Hematopoietic multipotent progenitor cell treated with erythropoietin and hydrocortisone succinate and interleukin-3 and kit ligand, for 4 days (in vitro differentiated cells): ENCODE results near the gene BTBD9.
A peak's percentile ranks its signal among the peaks of the same experiment; 100 is the strongest.

Experiments used
- DNase-seq: peaks from one replicate; pipeline ENCODE4 v3.0.0-alpha.2; 2015

Gene BTBD9

DNA sequence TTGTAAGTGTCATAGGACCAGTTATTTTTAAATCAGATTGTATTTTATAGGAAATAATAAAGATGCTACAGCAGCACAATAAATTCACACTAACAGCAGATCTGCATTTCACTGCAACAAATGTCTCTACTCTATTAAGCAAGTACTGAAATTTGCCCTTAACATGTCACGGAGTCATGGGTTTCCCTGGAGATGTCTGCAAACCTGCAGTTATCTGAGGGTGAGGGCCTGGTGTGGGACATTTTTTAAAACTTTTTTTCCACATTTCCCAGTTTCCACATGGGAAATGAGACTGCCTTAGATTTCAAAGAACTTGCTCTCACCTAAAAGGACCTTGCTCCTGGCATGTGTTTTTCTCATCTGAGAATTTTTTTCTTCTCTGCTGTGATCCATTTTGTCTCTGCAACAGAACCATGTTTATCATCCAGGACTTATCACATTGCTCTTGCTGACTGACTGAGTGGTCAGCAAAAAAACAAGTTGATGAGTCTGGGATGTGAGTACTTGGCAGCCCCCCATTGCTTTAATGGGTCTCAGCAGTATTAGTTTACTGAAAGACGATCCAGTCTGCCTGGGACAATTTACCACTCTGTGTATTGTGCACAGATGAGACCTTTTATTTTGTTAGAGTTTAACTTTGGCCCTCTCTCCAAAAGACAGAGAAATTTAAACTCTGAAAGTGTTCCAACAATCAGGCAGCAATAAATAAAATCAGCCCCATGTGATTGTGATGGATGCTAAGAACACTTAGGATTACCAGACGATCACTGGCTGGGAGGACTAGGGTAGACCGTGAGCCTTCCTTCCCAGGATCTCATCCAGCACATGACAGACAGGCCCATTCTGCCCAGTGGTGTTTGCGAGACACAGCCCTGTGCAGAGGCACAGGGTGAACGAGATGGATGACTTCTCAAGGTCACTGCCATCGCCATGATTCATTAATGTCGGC lies 268.8 kb downstream of the BTBD9 start:
- no peak for DNase-seq

DNA sequence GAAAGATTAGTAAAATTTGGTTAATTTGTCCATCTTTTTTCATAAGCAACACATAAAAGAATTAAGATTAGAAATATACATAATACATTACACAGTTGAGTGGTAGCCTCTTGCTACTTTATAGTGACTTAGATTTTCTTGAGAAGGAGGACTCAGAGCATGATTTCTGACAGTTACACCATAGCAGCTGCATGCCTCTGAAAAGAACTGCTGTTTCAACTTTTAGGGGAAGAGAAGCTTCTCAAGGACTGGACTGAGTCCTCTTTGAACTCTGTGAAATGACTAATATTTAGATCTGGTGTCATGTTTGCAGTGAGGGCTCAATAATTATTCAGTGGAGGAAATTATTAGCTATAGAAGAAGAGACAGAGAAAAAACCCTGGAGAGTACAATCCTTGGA lies 272.5 kb downstream of the BTBD9 start:
- no peak for DNase-seq

DNA sequence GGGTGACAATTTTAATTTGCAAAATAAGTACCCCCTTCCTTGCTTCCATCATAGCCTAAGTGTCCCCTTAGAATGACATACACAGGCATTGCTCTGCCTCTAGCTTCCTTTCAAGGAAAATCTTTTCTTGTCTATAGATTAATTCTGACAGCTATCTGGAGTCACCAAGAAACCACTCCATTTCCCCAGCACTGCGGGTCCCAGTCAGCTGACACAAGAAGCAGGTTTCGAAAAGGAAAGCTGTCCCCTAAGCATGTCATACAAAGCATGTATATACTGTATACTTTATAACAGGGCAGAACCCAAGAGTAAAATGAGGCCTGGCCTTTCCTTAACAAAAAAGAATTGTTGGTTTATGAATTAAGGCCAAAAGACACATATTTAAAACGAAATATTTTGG lies 273.5 kb downstream of the BTBD9 start:
- DNase-seq: no peak

DNA sequence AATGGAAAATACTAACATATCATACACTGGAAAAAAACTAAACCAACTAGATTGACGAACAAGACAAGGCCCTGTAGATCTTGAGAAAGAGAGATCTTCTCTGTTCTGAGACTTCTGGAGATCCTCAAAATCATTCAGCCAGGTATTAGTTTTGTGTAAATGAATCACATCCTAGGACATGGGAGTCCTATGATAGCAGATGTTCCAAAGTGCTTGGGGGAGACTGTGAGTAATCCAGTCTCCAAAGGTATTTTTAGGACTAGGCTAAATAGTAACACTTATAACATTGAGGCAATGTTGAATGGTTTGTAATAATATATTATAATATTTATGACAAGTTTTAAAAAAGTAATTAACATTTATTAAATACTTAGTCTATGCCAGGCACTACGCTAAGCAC lies 275.0 kb downstream of the BTBD9 start:
- DNase-seq: no peak

DNA sequence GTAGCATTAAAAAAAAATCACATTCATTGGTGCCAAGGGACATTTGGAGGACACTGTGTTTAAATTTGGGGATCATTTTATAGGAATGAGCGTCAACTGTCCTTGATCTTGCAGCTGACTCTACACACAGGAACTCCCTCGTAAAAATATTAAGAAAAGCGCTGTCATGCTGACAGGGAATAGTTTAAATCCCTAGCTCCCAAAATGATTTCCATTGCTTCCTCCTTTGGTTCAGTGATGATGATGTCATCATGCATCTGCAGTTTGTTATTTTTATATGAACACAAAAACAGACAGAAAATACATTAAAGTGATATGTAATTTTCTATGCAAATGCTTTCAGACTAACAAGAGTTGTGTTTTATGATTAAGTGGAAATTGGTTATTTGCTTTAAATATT lies 275.6 kb downstream of the BTBD9 start:
- no peak for DNase-seq

DNA sequence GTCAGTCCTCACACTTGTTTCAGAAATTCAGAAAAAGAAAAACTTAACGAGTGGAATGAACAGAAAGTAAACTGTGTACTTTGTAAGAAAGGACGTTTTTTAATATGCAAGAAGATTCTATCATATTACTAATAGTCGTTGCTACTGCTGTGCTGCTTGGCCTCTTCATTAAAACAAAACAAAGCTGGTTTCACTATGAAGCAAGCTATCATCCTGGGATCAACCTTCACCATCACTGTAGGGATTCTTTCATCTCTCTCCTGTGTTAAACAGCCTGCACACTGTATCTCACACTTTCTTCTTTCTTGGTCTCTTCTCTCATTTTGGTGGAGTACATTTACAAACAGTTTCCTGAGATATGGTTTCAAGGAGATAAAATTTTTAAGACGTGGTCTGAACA lies 284.2 kb downstream of the BTBD9 start:
- no peak for DNase-seq

DNA sequence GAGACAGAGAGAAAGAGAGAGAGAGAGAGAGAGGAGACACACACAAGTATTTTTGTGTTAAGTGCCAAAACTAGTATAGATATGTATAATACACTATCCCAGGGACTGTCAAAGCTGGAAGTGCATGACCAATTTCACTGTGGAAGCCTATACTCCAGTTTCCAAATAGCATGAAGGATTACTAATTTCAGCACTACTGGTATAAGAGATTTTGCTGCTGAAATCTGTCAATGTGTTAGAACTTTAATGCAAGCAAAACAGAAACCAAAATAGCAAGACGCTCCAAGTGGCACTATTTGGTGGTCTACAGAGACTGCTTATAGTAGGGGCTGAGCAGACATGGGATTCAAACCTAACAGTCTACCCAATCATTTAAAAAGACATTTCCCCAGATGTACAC lies 284.8 kb downstream of the BTBD9 start:
- DNase-seq: no peak

DNA sequence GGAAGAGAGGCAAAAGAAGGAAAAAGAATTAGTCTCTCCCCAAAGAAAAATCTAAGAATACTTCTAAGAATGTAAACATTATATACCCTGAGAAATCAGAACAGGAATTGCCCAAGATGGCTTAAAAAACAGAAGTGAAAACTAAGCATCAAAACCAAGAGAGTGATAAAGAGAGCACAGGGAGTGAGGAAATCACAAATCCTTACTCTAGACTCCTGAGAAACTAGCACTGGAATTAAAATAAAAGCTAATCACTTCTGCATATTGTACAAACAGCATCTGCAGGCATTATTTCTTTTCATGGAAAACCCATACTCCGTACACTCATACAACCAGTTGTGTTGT lies 285.7 kb downstream of the BTBD9 start:
- no peak for DNase-seq

DNA sequence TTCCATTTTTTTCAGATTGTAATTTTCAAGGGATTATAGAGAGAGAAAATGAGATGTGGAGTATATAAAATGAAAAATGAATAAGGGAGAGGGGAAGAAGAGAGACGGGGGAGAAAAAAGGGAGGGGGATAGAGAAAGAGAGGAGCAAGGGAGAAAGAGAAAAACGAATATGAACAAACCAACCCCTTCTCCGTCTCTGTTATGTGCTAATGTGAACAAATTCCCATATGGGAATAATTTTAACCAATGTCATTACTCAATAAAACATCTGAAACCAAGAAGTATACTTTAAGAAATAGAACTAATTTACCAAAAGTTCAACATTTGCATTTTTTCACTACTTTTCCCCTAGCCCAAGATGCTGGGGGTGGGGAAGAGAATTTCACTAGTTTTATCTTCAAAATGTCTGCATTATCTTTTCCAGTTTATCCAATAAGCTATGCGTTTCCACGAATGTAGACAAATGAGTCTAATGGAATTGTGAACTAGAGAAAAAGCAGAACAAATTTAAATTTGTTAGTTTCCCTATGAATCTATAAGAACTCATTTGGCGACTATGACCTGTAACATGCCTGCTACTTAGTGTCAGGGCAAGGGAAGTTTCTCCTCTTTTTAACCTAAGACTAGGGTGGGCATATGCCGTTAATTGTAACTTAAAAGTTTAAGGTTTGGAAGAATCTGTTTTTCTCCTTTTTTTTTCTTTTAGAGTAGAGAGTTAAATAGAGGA lies 286.3 kb downstream of the BTBD9 start:
- no peak for DNase-seq

DNA sequence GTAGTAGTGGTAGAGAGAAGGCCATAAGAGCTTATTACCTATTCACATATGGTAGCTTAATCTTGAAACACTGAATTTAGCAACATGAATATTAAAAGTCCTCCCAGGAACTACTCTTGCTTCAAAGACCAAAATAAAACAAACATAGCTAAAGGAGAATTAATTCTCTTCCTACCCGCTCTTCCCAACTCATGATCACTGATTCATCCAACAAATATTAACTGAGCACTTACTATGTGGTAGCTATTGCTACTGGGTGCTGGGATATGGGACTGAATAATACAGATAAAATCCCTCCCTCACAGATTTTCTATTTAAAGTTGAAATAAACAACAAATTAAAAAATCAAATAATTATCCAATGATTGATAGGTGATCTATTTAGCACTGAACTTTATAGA lies 287.1 kb downstream of the BTBD9 start:
- DNase-seq: no peak

DNA sequence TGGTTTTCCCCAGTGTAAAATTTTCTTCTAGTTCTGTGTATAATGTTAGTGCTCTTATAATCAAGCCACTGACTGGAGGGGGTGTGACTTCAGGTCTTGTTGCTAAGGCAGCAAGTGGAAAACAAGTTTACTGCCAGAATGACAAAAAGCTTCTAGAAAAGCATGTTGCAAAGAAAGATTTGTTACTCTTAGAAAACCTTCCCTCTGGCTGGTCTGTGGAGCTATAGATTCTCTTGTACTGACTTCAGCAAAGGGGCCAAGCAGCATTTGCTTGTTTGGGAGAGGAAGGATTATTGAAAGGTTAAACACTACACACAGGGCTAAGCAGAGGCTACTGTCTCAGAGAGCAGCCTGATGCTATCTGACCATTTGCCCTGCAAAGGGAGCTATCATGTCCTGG lies 288.8 kb downstream of the BTBD9 start:
- peak; percentile 3 for DNase-seq

DNA sequence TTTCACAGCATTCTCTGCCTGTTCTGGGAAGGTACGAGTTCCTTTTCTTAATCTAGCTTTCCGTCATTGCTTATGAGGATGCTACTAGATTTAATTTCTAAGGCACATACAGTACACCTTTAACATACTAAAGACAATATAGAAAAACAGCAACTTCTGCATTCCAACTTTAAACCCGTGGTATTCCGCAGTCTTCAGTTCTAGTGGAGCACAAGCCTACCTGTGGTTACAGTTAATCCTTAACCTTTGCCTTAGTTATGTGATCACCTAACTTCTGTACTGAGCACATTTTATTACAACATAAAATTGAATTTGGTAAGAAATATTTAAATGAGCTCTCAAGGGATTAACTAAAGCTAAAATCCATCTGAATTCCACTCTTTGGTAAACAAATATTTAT lies 289.5 kb downstream of the BTBD9 start:
- no peak for DNase-seq

DNA sequence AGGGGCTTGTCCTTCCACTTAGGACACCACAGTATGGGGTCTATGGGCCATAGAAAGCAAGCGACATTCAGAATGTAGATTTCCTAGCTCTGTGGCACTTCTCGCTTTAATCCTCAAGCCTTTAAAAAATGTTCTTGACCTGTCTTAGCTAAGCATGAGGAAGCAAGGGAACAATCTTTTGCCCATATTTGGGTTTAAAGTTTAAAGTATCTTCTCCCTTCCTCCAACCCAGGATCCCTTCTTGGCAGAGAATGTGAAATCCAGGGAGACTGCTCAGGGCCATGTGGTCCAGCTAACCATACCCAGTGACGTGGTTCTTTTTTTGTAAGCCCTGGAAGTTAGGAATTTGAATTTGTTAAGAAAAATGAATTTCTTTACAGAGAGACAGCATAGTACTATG lies 289.9 kb downstream of the BTBD9 start:
- no peak for DNase-seq

DNA sequence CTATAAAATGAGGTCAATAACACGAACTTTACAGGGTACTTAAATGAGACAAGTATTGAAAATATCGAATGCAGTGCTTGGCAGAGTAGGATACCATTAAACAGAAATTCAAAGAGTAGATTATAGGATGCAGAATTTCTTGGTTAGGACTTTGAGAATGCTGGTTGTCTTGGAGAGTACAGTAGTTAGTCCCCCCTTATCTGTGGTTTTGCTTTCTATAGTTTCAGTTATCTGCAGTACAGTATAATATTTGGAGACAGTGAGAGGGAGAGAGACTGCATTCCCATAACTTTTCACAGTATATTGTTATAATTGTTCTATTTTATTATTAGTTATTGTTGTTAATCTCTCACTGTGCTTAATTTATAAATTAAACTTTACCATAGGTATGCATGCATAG lies 290.5 kb downstream of the BTBD9 start:
- no peak for DNase-seq

DNA sequence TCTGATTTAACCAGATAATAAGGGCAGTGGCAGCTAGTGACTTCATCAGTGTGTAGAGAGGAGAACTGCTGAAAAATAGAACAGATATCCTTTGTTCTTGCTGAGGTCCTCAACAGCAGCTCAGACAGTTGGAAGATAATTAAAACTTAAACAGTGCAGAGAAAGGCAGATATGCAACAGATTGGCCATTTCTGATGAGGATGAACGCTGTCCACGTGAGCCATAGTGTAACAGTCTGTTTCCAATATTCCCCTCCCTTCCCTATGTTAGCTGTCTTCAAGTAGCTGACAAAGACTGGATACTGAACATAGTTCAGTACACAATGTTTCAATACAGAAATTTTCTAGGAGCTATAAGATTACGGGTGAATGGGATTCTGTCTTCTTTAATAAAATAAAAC lies 291.4 kb downstream of the BTBD9 start:
- no peak for DNase-seq

DNA sequence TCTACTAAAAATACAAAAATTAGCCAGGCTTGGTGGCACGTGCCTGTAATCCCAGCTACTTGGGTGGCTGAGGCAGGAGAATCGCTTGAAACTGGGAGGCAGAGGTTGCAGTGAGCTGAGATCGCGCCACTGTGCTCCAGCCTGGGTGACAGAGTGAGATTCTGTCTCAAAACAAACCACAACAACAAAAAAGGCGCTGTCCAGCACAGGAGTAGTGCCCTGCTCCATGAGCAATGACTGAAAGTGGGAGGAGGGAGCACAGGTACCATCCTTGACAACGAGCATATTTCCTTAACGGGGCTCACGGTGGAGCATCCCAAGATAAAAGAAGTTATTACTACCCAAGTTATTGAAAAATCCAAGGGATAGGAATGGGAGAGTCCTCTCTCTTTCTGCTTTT lies 291.9 kb downstream of the BTBD9 start:
- DNase-seq: peak; percentile 6

DNA sequence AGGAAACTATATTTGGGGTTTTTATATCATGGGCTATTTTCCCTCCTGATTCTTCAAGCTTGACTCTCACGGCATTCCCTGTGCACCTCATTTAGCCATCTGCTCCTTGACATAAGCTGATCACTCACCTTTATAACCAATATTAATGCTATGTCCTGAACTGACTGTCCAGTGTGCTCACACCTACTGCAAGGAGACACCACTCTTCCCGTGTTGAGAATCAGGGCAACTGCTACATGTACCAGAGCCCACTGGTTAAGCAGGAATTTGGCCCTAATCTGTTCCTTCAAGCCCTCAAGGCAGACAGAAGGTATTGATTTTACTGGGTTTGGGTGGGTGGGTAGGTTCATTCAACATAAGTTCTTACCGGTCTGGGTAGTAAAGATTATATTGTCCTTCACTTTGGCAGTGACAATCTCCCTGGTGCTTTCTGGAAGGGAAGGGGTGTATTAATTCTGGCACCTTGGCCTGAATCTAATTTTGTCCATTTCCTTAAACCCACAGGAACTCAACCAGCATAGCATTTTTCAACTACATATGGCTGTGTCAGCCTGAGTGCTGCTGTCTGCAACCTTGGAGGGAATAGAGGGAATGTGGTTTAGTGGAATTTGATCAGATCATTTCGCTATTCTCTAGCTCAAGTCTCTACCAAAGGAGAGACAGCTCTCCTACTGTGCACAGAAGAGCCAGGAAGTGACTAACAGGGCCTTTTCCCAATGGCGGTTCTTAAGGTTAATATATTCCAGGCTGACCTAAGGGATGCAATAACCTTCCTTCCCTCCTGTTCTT lies 293.2 kb downstream of the BTBD9 start:
- no peak for DNase-seq

DNA sequence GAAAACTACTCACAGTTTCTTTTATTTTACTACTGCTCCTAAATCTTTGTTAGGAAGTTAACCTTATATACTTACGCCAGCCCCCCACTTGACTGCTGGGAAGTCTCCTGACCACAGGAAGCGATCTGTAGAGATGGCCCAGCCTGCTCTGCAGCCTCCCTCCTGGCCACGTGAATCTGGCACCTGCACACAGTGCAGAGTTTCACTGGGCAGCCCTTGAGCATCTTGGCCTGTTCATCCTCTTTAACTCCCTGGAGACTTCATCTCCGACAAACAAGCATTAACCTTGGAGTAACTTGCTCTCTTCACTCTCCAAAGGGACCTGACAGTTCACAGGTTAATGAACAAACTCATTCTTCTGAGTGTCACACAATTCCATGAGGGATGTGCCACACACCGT lies 294.1 kb downstream of the BTBD9 start:
- DNase-seq: no peak

DNA sequence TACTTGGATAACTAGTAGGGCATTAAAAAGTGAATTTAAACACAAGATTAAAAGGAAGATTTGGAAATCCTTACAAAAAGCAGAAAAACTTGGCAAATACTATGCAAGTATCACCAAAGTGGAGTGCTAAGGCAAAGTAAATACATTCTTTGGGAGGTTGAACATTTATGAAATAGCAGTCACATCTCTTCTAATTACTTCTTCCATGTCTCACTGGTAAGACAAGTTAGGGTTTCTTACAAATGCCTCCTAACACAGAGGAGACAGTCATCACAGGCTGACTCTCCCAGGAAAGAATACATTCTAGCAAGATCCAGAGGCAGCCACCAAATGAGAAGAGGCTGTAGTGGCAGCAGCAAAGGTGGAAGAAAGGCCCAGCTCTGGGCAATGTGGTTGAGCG lies 298.2 kb downstream of the BTBD9 start:
- no peak for DNase-seq

DNA sequence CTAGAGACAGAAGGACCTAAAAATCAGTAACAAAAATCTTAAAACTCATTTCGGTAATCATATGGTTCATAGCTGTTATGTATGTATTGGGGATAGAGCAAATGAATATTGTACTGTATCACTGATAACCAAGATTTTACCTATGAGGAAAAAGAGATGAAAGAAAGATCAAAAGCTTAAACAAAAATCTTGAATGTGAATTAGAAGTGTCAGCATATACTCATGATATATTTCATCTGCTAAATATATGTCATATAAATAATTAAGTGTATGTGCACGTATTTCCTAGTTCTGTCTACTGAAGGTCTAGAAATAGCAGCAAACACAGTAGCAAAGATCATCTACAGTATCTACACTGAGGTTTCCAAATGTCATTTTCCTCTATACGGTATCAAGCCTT lies 299.8 kb downstream of the BTBD9 start:
- DNase-seq: no peak

DNA sequence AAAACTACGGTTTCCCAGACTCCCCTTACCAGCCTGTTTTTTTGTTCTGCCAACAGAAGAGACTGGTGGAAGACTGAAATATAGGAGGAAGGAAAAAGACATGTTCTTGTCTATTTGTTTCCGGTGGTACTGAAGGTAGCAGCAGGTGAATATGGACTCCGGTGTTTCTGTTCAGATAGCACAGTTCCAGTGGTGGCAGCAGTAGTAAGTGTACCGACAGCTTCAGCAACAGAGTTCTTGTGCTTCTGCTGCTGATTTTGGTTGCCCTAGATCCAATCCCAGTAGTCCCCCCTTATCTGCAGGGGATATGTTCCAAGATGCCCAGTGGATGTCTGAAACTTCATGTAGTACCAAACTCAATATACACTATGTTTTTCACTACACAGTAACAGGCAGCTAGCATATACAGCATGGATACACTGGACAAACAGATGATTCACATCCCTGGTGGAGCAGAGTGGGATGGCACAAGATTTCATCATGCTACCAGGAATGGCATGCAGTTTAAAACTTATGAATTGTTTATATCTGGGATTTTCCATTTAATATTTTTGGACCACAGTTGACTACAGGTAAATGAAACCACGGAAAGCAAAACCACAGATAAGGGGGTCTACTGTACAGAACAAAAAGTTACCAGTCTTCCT lies 301.8 kb downstream of the BTBD9 start:
- DNase-seq: no peak

DNA sequence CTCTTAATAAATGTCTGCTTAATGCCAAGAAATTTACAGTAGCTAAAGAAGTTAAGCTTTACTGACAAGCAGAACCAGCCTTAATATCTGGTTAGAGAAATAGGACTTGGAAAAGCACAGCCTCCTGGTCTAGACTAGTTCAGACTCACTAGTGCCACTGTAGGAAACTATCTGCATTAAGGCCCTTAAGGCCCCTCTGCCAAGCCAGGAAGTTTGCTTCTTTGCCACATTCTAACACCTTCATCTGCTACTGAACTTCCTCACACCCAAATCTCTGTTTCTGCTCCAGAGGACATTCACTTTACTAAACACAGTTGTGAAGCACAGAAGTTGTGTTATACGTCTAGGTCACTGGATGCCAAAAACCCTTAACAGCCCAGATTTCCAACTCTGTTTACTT lies 302.8 kb downstream of the BTBD9 start:
- DNase-seq: no peak

DNA sequence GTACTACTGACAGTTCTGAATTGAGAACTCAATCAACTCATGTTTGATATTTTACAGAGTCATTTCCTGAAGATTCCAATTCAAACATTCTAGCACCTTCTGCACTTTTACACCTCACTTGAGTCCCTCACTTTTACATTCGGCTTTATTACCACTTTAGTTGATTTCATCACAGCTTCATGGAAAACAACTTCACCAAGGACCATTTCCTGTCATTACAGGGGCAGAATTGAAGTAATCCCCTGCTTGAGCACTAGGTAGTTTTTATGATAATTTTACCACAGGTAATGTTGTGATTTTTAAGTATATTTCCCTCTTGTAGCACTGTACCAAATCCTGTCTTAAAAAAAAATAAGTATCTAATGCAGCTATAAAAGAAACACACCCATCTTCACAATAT lies 312.9 kb downstream of the BTBD9 start:
- no peak for DNase-seq
